Prostate gland (tissue), 2 donors: Measurements from ENCODE around the gene PCNX1. TPM values are rescaled to one million over a fixed set of nuclear protein-coding genes. Genes with fewer than 3 reads are reported as not detected.
A peak's percentile ranks its signal among the peaks of the same experiment; 100 is the strongest.

Experiments used
- DNase-seq: peaks from one replicate; pipeline ENCODE4 v3.0.0-alpha.2; 2019; ENCODE audit warnings: low spot score
- H3K27ac ChIP-seq, 2 donors: fragments of 200-600 bp; sonication (generic); 2 replicates each; pipeline ENCODE4 v1.5.1; 2017 to 2019
- H3K27me3 ChIP-seq: fragments of 200-600 bp; sonication (generic); replicated peaks from 2 replicates; pipeline ENCODE4 v1.5.1; 2019; ENCODE audit not compliant: insufficient read depth
- H3K36me3 ChIP-seq, 2 donors: fragments of 200-600 bp; sonication (generic); 1 replicate in 1 of 2; 2 replicates in 1 of 2; pipeline versions ENCODE4 v1.5.1 to v1.8.1; 2017 to 2019
- H3K4me1 ChIP-seq: fragments of 200-600 bp; sonication (generic); replicated peaks from 2 replicates; pipeline ENCODE4 v1.5.1; 2019
- H3K4me3 ChIP-seq, 2 donors: fragments of 200-600 bp; sonication (generic); 2 replicates each; pipeline ENCODE4 v1.5.1; 2017 to 2019
- H3K9me3 ChIP-seq: fragments of 200-600 bp; sonication (generic); 2 replicates; pipeline ENCODE4 v1.5.1; 2017
- CTCF ChIP-seq, 4 experiments: fragments of 200-600 bp in 2 of 4; fragments of 450-650 bp in 2 of 4; sonication (generic) in 2 of 4; IDR thresholded peaks; 1 replicate in 3 of 4; 2 replicates in 1 of 4; pipeline ENCODE4 v1.5.1; 2016 to 2019; ENCODE audit warnings: antibody characterized with exemption in 4 of 4, mild to moderate bottlenecking in 2 of 4, moderate library complexity in 2 of 4
- POLR2A ChIP-seq: fragments of 450-650 bp; IDR thresholded peaks from one replicate; pipeline ENCODE4 v1.6.1; 2016; ENCODE audit warnings: antibody characterized with exemption, mild to moderate bottlenecking
- POLR2AphosphoS5 ChIP-seq: sonication (generic); formaldehyde crosslinking; IDR thresholded peaks from one replicate; pipeline ENCODE4 v1.6.1; 2017; ENCODE audit warnings: antibody characterized with exemption
- WGBS: methylation state at CpG from one replicate; pipeline ENCODE4 v1.1.5; 2018; 5-methylcytosine and 5-hydroxymethylcytosine counted together
- intact Hi-C: fragments of 100-400 bp; cut with DNase I; formaldehyde crosslinking; loops from one replicate; pipeline ENCODE4 v1.14.2; 2022
- total RNA-seq, 2 donors: library from RNA; depleted of rRNA; stranded (reverse); fragments of >200 nt; gene quantifications; one replicate each; pipeline ENCODE4 v1.1.0, GENCODE V29; 2016

Gene PCNX1
- total RNA-seq, 2 donors from 2014 or later: 24.5 to 66.5 TPM

GRCh38 chr14:70902184-70902583 lies 5.1 kb upstream of the PCNX1 start:
- Histone ChIP-seq H3K9me3 (no peaks in the 10 kb centered on the region), H3K4me3 (no peak overlapping the region), H3K27ac (no peak overlapping the region), H3K27me3 (no peaks in the 10 kb centered on the region), H3K4me1 (no peaks in the 10 kb centered on the region), H3K36me3 (no peaks in the 10 kb centered on the region)
- TF ChIP-seq CTCF (IDR thresholded peaks at IDR 0.05): no peak
- no peak for TF ChIP-seq POLR2A
- no peak for TF ChIP-seq POLR2AphosphoS5
- 94% methylated on average over 1 of the region's 1 CpG for WGBS
- no peak for DNase-seq
- intact Hi-C loops: no loop called here

DNA sequence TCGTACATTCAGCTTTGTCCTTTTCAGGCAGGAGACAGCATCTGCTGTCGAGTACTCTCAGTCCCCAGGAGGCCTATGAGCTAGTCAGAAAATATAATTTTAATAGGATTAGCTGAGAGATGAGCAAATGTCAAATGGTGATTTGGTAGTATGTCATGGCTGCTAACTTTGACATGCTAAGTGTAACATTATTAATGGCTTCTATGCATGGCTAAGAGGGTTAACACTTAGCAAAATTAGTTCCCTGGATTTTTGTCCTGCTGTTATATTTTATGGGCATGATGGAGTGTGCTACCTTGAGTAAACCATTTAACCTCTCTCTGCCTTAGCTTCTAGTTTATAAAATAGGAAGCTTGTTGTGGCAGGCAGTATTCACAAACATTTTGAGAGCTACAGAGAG lies 2.9 kb upstream of the PCNX1 start:
- Histone ChIP-seq H3K4me3 (no peak overlapping the region), H3K27ac (no peak overlapping the region), H3K27me3 (no peaks in the 10 kb centered on the region), H3K4me1 (no peaks in the 10 kb centered on the region), H3K9me3 (no peaks in the 10 kb centered on the region), H3K36me3 (no peaks in the 10 kb centered on the region)
- DNase-seq: no peak
- 87% methylated on average over 2 of the region's 2 CpGs for WGBS
- intact Hi-C loops: no loop called here
- no peak for TF ChIP-seq POLR2AphosphoS5
- TF ChIP-seq POLR2A: no peak
- TF ChIP-seq CTCF (IDR thresholded peaks at IDR 0.05): no peak

- H3K27ac ChIP-seq: no peak overlapping the region
- no peaks in the 10 kb centered on the region for H3K4me1 ChIP-seq
- no peaks in the 10 kb centered on the region for H3K36me3 ChIP-seq
- H3K9me3 ChIP-seq: no peaks in the 10 kb centered on the region
- no peak for DNase-seq
- WGBS: 39% methylated on average over 9 of the region's 9 CpGs
- H3K27me3 ChIP-seq: no peaks in the 10 kb centered on the region
- H3K4me3 ChIP-seq: no peak overlapping the region
- TF ChIP-seq CTCF (IDR thresholded peaks at IDR 0.05) (no peak), POLR2A (no peak), POLR2AphosphoS5 (no peak)
- intact Hi-C loops: loop anchor here (5.0 kb wide), 1 partner anchor 67 kb away; no protein-coding TSS in a partner anchor
These were observed 2.0 kb upstream of the PCNX1 start for GRCh38 chr14:70905301-70905700.

DNA sequence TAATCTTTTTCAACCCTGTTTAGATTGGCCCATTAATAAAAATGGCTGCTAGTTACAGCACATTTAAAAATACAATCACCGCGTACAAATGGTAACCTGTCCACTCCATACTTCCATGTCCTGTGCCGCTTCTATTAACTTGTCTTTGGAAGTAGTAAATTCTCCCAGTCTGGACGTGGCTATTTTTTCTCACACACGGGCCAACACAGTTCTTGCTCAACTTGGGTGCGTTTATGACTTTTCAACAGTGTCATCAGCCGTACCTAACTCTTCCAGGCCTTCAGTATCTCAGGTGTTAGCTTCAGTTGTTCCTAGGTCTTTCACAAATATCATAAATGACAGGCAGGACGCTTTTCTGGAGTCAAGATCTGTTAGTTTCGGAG lies 475 bp upstream of the PCNX1 start:
- Histone ChIP-seq H3K27me3 (no peaks in the 10 kb centered on the region), H3K4me3 (peak overlapping the region; percentile 81 to 85), H3K9me3 (no peaks in the 10 kb centered on the region), H3K36me3 (no peaks in the 10 kb centered on the region), H3K4me1 (no peaks in the 10 kb centered on the region), H3K27ac (peak overlapping the region; percentile 92 to 93)
- intact Hi-C loops: loop anchor here (5.0 kb wide), 1 partner anchor 66 kb away; no protein-coding TSS in a partner anchor
- no peak for TF ChIP-seq CTCF (IDR thresholded peaks at IDR 0.05)
- no peak for TF ChIP-seq POLR2A
- TF ChIP-seq POLR2AphosphoS5: no peak
- WGBS: 2% methylated on average over 9 of the region's 9 CpGs
- peak; percentile 8 for DNase-seq
